ENCODE data around the gene C1QTNF4. TPM values are rescaled to one million over a fixed set of nuclear protein-coding genes. Genes with fewer than 3 reads are reported as not detected.
"Not testable (repeated sequence)": the region's sequence is repeated elsewhere in the genome, so short reads cannot be mapped to it uniquely, and the experiment has no call there.

The C1QTNF4 gene
- total RNA-seq, 6 donors from 2014 or later = 0.46 to 2.1 (median 0.78) TPM; not detected in 2

DNA sequence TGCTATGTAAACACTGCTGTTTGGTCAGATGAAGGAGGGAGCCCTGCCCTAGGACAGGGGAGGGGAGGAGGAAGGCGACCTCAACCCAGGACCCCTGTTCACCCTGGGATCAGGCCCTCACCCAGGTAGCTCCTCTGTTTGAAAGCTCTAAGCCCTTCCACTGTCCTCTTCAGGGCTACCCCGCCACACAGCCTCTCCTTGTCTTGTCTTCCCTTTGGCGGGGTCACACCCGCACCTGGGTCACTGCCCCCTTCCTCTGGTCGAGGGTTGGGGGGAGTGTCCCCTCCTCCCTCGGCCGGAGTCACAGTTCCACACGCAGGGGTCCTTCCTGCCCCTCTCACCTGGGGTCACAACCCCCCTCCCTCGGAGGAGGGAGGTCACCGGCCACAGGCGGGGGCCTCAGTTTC, 29.3 kb downstream of the C1QTNF4 start:
- Histone ChIP-seq H3K4me1 (peaks cover 11 to 24% (median 16%) of the 10 kb centered on the region in 4 donors), H3K27ac (peak overlapping the region; percentile 70 to 91 (median 86)), H3K36me3 (peaks cover 0 to 7% (median 0%) of the 10 kb centered on the region in 4 donors), H3K9me3 (no peaks in the 10 kb centered on the region), H3K27me3 (no peaks in the 10 kb centered on the region), H3K4me3 (peak overlapping the region; percentile 60 to 98 (median 82))
- TF ChIP-seq, protein P1, sequence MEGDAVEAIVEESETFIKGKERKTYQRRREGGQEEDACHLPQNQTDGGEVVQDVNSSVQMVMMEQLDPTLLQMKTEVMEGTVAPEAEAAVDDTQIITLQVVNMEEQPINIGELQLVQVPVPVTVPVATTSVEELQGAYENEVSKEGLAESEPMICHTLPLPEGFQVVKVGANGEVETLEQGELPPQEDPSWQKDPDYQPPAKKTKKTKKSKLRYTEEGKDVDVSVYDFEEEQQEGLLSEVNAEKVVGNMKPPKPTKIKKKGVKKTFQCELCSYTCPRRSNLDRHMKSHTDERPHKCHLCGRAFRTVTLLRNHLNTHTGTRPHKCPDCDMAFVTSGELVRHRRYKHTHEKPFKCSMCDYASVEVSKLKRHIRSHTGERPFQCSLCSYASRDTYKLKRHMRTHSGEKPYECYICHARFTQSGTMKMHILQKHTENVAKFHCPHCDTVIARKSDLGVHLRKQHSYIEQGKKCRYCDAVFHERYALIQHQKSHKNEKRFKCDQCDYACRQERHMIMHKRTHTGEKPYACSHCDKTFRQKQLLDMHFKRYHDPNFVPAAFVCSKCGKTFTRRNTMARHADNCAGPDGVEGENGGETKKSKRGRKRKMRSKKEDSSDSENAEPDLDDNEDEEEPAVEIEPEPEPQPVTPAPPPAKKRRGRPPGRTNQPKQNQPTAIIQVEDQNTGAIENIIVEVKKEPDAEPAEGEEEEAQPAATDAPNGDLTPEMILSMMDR (IDR thresholded peaks at IDR 0.05) = no peak
- TF ChIP-seq POLR2AphosphoS5 (IDR thresholded peaks at IDR 0.05) (no peak), EP300 (IDR thresholded peaks at IDR 0.05) (no peak), POLR2A (IDR thresholded peaks at IDR 0.05) (no peak)
- ATAC-seq (ENCODE audit: low FRiP score in 2 of 2) (peak in 1 of 2 donors; percentile 10), DNase-seq (no peak)
- WGBS, 2 donors = 16 to 36% methylated on average over 5 to 7 of the region's 11 CpGs

DNA sequence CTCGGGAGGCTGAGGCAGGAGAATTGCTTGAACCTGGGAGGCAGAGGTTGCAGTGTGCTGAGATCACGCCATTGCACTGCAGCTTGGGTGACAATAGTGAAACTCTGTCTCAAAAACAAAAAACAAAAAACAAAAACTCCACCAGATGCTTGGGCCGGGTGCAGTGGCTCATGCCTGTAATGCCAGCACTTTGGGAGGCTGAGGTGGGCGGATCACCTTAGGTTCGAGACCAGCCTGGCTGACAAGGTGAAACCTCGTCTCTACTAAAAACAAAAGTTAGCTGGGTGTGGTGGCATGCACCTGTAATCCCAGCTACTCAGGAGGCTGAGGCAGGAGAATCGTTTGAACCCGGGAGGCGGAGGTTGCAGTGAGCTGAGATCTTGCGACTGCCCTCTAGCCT, 29.8 kb downstream of the C1QTNF4 start:
- 91 to 95% methylated on average over 10 of the region's 10 CpGs for WGBS, 2 donors
- H3K27ac ChIP-seq = peak overlapping the region in 1 of 4 donors; percentile 85
- not testable (repeated sequence) for ATAC-seq (ENCODE audit: low FRiP score in 2 of 2); DNase-seq; H3K9me3 ChIP-seq; H3K36me3 ChIP-seq; H3K27me3 ChIP-seq
- peaks cover 11 to 24% (median 16%) of the 10 kb centered on the region in 4 donors for H3K4me1 ChIP-seq
- H3K4me3 ChIP-seq = peak overlapping the region in 2 of 4 donors; percentile 60 to 94

DNA sequence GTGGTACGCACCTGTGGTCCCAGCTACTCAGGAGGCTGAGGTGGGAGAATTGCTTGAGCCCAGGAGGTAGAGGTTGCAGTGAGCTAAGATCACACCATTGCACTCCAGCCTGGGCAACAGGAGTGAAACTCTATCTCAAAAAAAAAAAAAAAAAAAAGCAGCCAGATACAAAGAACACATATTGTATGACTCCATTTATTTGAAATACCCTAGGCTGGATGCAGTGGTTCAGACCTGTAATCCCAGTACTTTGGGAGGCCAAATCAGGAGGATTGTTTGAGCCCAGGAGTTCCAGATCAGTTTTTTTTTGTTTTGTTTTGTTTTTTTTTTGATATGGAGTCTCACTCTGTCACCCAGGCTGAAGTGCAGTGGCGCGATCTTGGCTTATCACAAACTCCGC, 31.8 kb downstream of the C1QTNF4 start:
- not testable (repeated sequence) for DNase-seq; H3K36me3 ChIP-seq; H3K27ac ChIP-seq; H3K9me3 ChIP-seq; ATAC-seq (ENCODE audit: low FRiP score in 2 of 2); H3K27me3 ChIP-seq; H3K4me3 ChIP-seq
- 93% methylated on average over 4 of the region's 4 CpGs for WGBS, 2 donors
- peaks cover 11 to 24% (median 16%) of the 10 kb centered on the region in 4 donors for H3K4me1 ChIP-seq

DNA sequence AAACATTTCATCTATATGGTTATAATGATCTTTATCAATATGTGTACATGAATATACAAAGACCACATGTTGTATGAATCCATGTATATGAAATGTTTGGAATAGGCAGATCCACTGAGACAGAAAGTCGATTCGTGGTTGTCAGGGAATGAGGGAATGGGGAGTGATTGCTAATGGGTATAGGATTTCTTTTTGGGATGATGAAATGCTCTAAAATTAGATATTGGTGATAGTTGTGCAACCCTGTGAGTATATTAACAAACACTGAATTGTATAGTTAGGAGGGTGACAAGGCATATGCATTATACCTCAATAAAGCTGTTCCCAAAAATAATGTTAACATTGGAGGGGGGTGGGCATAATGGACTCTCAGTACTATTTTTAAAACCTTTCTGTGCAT, 33.8 kb downstream of the C1QTNF4 start:
- H3K4me3 ChIP-seq = no peak overlapping the region
- no peak for TF ChIP-seq POLR2A (IDR thresholded peaks at IDR 0.05)
- TF ChIP-seq POLR2AphosphoS5 (IDR thresholded peaks at IDR 0.05) = no peak
- no peak for TF ChIP-seq EP300 (IDR thresholded peaks at IDR 0.05)
- TF ChIP-seq, protein P1 (IDR thresholded peaks at IDR 0.05) = no peak
- no peak overlapping the region for H3K27ac ChIP-seq
- ATAC-seq (ENCODE audit: low FRiP score in 2 of 2) (no peak), DNase-seq (no peak)
- no peaks in the 10 kb centered on the region for H3K27me3 ChIP-seq
- WGBS, 2 donors = 67 to 81% methylated on average over 2 of the region's 2 CpGs
- H3K9me3 ChIP-seq = no peaks in the 10 kb centered on the region
- peaks cover 7 to 9% (median 8%) of the 10 kb centered on the region in 4 donors for H3K4me1 ChIP-seq
- H3K36me3 ChIP-seq = no peaks in the 10 kb centered on the region

DNA sequence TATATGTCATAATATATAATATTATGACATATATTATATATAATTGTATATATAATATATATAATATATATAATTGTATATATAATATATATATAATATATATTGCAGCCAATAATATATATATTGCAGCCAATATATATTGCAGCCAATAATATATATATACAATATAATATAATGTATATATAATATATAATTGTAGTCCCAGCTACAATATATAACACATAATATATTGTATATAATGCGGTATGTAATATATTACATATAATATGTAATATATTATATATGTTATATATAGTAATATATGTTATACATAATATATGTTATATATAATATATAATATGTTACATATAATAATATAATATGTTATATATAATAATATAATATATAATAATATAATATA, 35.5 kb downstream of the C1QTNF4 start:
- H3K27me3 ChIP-seq = no peaks in the 10 kb centered on the region
- no peak for TF ChIP-seq EP300 (IDR thresholded peaks at IDR 0.05)
- no peak for TF ChIP-seq POLR2A (IDR thresholded peaks at IDR 0.05)
- TF ChIP-seq, protein P1 (IDR thresholded peaks at IDR 0.05) = no peak
- TF ChIP-seq POLR2AphosphoS5 (IDR thresholded peaks at IDR 0.05) = no peak
- peaks cover 0 to 2% (median under 1%) of the 10 kb centered on the region in 4 donors for H3K4me1 ChIP-seq
- ATAC-seq (ENCODE audit: low FRiP score in 2 of 2) (no peak), DNase-seq (no peak)
- no peaks in the 10 kb centered on the region for H3K9me3 ChIP-seq
- no peak overlapping the region for H3K27ac ChIP-seq
- 100% methylated on average over 1 of the region's 1 CpG for WGBS, 2 donors
- no peak overlapping the region for H3K4me3 ChIP-seq
- H3K36me3 ChIP-seq = no peaks in the 10 kb centered on the region

DNA sequence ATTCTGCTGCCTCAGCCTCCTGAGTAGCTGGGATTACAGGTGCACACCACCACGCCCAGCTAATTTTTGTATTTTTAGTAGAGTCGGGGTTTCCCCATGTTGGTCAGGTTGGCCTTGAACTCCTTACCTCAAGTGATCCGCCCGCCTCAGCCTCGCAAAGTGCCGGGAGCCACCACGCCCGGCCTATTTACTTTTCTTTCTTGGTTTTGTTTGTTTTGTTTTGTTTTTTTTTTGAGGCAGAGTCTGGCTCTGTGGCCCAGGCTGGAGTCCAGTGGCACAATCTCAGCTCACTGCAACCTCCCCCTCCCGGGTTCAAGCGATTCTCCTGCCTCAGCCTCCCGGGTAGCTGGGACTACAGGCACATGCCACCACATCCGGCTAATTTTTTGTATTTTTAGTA, 37.2 kb downstream of the C1QTNF4 start:
- not testable (repeated sequence) for H3K4me3 ChIP-seq; ATAC-seq (ENCODE audit: low FRiP score in 2 of 2); H3K36me3 ChIP-seq; H3K27me3 ChIP-seq; DNase-seq; H3K27ac ChIP-seq; H3K9me3 ChIP-seq
- peaks cover 0 to 10% (median 3%) of the 10 kb centered on the region in 4 donors for H3K4me1 ChIP-seq
- 90 to 92% methylated on average over 12 of the region's 12 CpGs for WGBS, 2 donors

Measured in upper lobe of left lung (tissue), 6 donors.